ENCODE results near the gene UBXN6. TPM values are rescaled to one million over a fixed set of nuclear protein-coding genes. Genes with fewer than 3 reads are reported as not detected.

UBXN6 gene
- total and polyA plus RNA-seq, 4 experiments from 2014 or later: 4.1 to 63.5 (median 33.8) TPM

GRCh38 chr19:4474514-4475022 is 17.0 kb upstream of the UBXN6 start:
- H3K4me3 ChIP-seq (ENCODE audit: low read length in 2 of 2): no peak overlapping the region
- Mint-ChIP-seq H3K27me3 (no peaks in the 10 kb centered on the region), H3K4me1 (peaks cover 9 to 26% (median 16%) of the 10 kb centered on the region in 4 donors), H3K4me3 (peak overlapping the region in 7 of 8 donors; percentile 43 to 87 (median 61)), H3K27ac (peak overlapping the region in 3 of 7 donors; percentile 46 to 84 (median 66)), H3K9me3 (no peaks in the 10 kb centered on the region), H3K36me3 (peaks cover 8 to 12% of the 10 kb centered on the region in 2 donors)
- H3K9me3 ChIP-seq (ENCODE audit: control insufficient read depth in 1 of 2, low read length in 2 of 2): no peaks in the 10 kb centered on the region
- no peak overlapping the region for H3K27ac ChIP-seq (ENCODE audit: low read depth, low read length)
- H3K27me3 ChIP-seq (ENCODE audit: insufficient read depth, low read length): no peaks in the 10 kb centered on the region
- no peak for DNase-seq
- POLR2A ChIA-PET (ENCODE audit: partially characterized antibody): no interaction called here
- H3K4me1 ChIP-seq (ENCODE audit: insufficient read depth, low read length): peaks cover 30% of the 10 kb centered on the region
- intact Hi-C loops (cut with micrococcal nuclease): loop anchor here (5.0 kb wide), 1 partner anchor 712 kb away; the partner anchor contains the start of genes APBA3 and MRPL54
- CTCF ChIA-PET (ENCODE audit: partially characterized antibody): interaction anchor here (0.8 kb wide), 1 partner anchor 14 kb away, joined by 3 read pairs; no protein-coding TSS in a partner anchor
- peaks cover 4% of the 10 kb centered on the region for H3K36me3 ChIP-seq (ENCODE audit: insufficient read depth, low read length)

DNA sequence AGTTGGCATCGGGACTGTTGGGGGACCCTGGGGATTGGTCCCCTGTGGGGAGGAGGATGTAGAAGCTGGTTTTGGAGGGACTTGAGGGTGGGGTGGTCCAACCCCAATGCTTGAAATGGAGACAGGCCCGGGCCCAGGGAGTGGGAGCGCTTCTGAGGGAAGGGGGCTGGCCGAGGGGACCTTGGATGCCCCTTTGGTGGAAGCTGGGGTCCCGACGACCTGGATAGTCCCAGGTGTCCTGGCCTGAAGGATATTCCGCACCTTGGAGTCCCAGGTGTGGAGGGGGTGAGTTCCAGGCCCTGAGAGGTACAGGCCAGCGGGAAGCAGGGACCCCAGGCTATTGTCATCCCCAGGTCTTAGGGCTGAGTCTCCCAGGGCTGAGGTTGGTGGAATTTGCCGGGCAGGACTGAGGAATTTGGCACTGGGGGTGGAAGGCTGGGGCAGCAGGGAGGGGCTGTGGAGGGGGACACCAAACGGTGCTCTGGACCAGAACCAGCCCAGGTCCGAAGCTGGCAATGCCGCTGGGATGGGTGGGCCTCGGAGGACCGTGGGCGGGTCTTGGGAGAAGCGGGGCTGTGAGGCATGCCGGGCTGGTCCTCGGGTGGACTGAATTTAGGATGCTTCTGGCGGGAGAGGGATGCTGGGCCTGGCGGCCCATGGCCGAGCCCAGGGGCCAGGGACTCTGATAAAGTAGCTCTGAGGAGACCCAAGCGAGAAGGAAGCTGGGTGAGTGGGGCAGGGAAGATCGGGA is 16.3 kb upstream of the UBXN6 start:
- intact Hi-C loops (cut with micrococcal nuclease): loop anchor here (5.0 kb wide), 1 partner anchor 712 kb away; the partner anchor contains the start of genes APBA3 and MRPL54

DNA sequence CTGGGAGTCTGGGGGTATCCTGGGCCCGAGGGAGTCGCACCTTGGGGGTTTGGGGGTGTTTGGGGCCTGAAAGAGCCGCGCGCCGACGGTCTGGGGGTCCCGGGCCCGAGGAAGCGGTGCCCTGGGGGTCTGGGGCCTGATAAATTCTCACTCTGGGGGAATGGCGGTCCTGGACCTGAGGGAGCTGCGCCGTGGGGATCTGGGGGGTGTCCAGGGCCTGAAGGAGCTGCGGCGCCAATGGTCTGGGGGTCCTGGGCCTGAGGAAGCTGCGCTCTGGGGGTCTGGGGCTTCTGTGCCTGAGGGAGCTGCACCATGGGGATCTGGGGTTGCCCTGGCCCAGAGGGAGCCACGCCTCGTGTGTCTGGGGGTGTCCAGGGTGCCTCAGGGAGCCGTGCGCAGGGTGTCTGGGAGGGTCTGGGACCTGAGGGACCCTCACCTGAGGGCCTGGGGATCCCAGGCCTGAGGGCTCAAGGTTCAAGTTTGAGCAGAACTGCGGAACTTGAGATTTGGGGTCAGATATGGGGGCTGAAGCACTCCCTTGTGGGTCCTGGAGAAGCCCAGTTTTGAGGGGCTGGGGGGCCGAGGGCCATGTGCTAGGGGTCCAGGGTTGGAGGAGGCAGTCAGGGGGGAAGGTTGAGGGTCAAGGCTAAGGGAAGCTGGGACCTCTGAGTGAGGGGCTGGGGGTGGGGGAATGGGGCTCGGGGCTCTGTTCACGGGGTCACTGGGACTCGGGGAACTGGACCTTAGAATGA is 15.6 kb upstream of the UBXN6 start:
- peak overlapping the region; percentile 29 to 51 for H3K4me3 ChIP-seq (ENCODE audit: low read length in 2 of 2)
- peaks cover 9 to 26% (median 16%) of the 10 kb centered on the region in 4 donors for H3K4me1 Mint-ChIP-seq

More for the DNA sequence above, 16.3 kb upstream of the UBXN6 start:
- H3K4me3 ChIP-seq (ENCODE audit: low read length in 2 of 2): no peak overlapping the region
- no peaks in the 10 kb centered on the region for H3K27me3 ChIP-seq (ENCODE audit: insufficient read depth, low read length)
- peaks cover 30% of the 10 kb centered on the region for H3K4me1 ChIP-seq (ENCODE audit: insufficient read depth, low read length)
- Mint-ChIP-seq H3K4me1 (peaks cover 9 to 26% (median 16%) of the 10 kb centered on the region in 4 donors), H3K4me3 (peak overlapping the region; percentile 43 to 87 (median 69)), H3K36me3 (peaks cover 8 to 12% of the 10 kb centered on the region in 2 donors), H3K27ac (peak overlapping the region in 5 of 7 donors; percentile 46 to 86 (median 51)), H3K27me3 (no peaks in the 10 kb centered on the region), H3K9me3 (no peaks in the 10 kb centered on the region)
- ChIA-PET POLR2A (ENCODE audit: partially characterized antibody) (interaction anchor here (1.3 kb wide), 1 partner anchor 495 kb away, joined by 3 read pairs; the partner anchor contains the start of gene KDM4B), CTCF (ENCODE audit: partially characterized antibody) (interaction anchor here (0.8 kb wide), 1 partner anchor 13 kb away, joined by 3 read pairs; no protein-coding TSS in a partner anchor)
- H3K36me3 ChIP-seq (ENCODE audit: insufficient read depth, low read length): peaks cover 4% of the 10 kb centered on the region
- no peak for DNase-seq
- H3K9me3 ChIP-seq (ENCODE audit: control insufficient read depth in 1 of 2, low read length in 2 of 2): no peaks in the 10 kb centered on the region
- no peak overlapping the region for H3K27ac ChIP-seq (ENCODE audit: low read depth, low read length)

DNA sequence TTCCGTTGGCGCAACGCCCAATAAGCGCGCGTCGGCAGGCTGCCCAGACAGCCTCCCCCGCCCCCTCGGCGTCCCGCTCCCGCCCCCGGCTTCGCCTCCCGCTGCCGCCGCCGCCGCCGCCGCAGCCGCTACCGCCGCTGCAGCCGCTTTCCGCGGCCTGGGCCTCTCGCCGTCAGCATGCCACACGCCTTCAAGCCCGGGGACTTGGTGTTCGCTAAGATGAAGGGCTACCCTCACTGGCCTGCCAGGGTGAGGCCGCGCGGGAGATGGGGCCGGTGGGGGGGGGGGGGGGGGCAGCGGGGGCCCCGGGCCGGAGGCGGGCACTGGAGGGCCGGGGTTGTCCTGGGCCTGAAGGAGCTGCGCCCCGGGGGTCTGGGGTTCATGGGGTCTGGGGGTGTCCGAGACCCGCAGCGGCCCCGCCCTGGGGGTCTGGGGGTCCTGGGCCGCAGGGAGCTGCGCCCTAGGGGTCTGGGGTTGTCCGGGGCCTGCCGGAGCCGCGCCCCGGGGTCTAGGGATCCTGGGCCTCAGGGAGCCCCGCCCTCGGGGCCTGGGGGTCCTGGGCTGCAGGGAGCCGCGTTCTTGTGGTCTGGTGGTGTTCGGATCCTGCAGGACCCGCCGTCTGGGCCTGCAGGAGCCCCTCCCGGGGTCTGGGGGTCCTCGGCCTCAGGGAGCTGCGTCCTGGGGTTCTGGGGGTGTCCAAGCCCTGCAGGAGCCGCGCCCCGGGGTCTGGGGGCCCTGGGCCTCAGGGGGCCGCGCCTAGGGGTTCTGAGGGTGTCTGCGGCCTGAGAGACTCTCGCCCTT is 14.8 kb upstream of the UBXN6 start, which contains the start of gene HDGFL2:
TSS of gene HDGFL2 (plus strand) at position 124 of the 801 bp plus-strand sequence. CDS start at position 178, 54 bp downstream.
- Mint-ChIP-seq H3K27ac (peak within 1 kb of the TSS in 5 of 7 donors; percentile 35 to 80 (median 36)), H3K4me3 (peak within 1 kb of the TSS; percentile 37 to 87 (median 80)), H3K27me3 (no peaks in the 10 kb centered on the region), H3K36me3 (peaks cover 5 to 9% of the 10 kb centered on the region in 2 donors), H3K4me1 (peaks cover 9 to 26% (median 16%) of the 10 kb centered on the region in 4 donors), H3K9me3 (no peaks in the 10 kb centered on the region)
- H3K9me3 ChIP-seq (ENCODE audit: control insufficient read depth in 1 of 2, low read length in 2 of 2): no peaks in the 10 kb centered on the region
- CTCF ChIA-PET (ENCODE audit: partially characterized antibody): interaction anchor here (1.0 to 2.3 kb wide), 4 partner anchors 14 to 319 kb away, joined by 3 to 13 read pairs (median 6); partner anchors contain the start of genes FEM1A and SH3GL1
- POLR2A ChIA-PET (ENCODE audit: partially characterized antibody): interaction anchor here (0.6 to 3.6 kb wide), 17 partner anchors 9 to 709 kb away, joined by 3 to 50 read pairs (median 4); partner anchors contain the start of genes CHAF1A, DPP9, KDM4B and MPND
- peak within 1 kb of the TSS; percentile 74 for H3K27ac ChIP-seq (ENCODE audit: low read depth, low read length)
- H3K27me3 ChIP-seq (ENCODE audit: insufficient read depth, low read length): no peaks in the 10 kb centered on the region
- H3K4me1 ChIP-seq (ENCODE audit: insufficient read depth, low read length): peaks cover 30% of the 10 kb centered on the region
- H3K4me3 ChIP-seq (ENCODE audit: low read length in 2 of 2): peak within 1 kb of the TSS; percentile 29 to 68
- DNase-seq: no peak
- intact Hi-C loops (cut with micrococcal nuclease): loop anchor here (1.0 to 5.0 kb wide), 2 partner anchors 167 to 710 kb away; partner anchors contain the start of genes APBA3, MRPL54 and TNFAIP8L1
- H3K36me3 ChIP-seq (ENCODE audit: insufficient read depth, low read length): peaks cover 4% of the 10 kb centered on the region

More for the DNA sequence above, 15.6 kb upstream of the UBXN6 start:
- Histone ChIP-seq H3K27ac (ENCODE audit: low read depth, low read length) (peak overlapping the region; percentile 46), H3K4me1 (ENCODE audit: insufficient read depth, low read length) (peaks cover 30% of the 10 kb centered on the region), H3K27me3 (ENCODE audit: insufficient read depth, low read length) (no peaks in the 10 kb centered on the region), H3K9me3 (ENCODE audit: control insufficient read depth in 1 of 2, low read length in 2 of 2) (no peaks in the 10 kb centered on the region), H3K36me3 (ENCODE audit: insufficient read depth, low read length) (peaks cover 4% of the 10 kb centered on the region)
- no peaks in the 10 kb centered on the region for H3K27me3 Mint-ChIP-seq
- no peaks in the 10 kb centered on the region for H3K9me3 Mint-ChIP-seq
- peaks cover 8 to 12% of the 10 kb centered on the region in 2 donors for H3K36me3 Mint-ChIP-seq
- ChIA-PET CTCF (ENCODE audit: partially characterized antibody) (no interaction called here), POLR2A (ENCODE audit: partially characterized antibody) (interaction anchor here (0.7 to 3.6 kb wide), 4 partner anchors 16 to 496 kb away, joined by 3 to 50 read pairs (median 3); partner anchors contain the start of genes KDM4B, UBXN6 and YJU2)
- no peak for DNase-seq
- intact Hi-C loops (cut with micrococcal nuclease): loop anchor here (5.0 kb wide), 1 partner anchor 711 kb away; the partner anchor contains the start of genes APBA3 and MRPL54
- H3K27ac Mint-ChIP-seq: peak overlapping the region in 5 of 7 donors; percentile 35 to 80 (median 51)
- peak overlapping the region; percentile 37 to 87 (median 80) for H3K4me3 Mint-ChIP-seq

DNA sequence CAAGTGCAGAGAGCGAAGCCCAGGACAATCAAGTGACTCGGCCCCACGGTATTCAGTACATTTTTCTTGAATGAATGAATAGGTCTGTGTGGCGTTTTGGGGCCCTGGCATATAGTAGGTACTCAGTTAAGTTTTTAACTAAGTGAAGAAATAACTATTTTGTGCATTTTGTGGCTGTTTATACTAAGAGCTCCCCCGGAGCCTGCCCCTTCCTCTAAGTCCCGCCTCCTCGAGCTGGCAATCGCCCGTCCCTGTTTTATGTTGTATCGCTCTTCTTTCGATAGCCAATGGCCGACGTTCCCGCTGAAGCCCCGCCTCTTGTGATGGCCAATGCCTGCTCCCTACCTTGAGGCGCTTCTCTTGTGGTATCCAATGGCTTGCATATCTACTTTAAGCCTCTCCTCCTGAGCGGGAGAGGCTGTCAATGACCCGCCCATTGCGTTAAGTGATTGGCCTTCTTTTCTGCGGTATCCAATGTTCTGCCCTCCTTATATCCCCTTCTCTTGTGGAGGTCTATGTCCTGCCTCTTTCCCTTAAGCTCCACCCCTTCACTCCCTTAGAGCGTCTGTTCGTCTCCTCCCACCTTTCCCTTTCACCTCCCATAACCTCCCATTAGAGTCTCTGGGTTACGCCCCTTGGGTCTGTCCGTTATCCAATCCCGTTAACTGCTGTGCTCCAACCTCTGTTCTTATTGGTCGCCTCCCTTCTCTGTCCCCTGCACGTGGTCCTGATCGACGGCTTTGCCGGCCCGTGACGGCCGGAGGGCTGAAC is 14.0 kb upstream of the UBXN6 start:
- H3K27ac Mint-ChIP-seq: no peak overlapping the region
- H3K9me3 ChIP-seq (ENCODE audit: control insufficient read depth in 1 of 2, low read length in 2 of 2): no peaks in the 10 kb centered on the region
- no peaks in the 10 kb centered on the region for H3K27me3 ChIP-seq (ENCODE audit: insufficient read depth, low read length)
- no peaks in the 10 kb centered on the region for H3K9me3 Mint-ChIP-seq
- ChIA-PET CTCF (ENCODE audit: partially characterized antibody) (interaction anchor here (0.6 to 2.3 kb wide), 12 partner anchors 12 to 481 kb away, joined by 3 to 13 read pairs (median 4); partner anchors contain the start of genes CHAF1A, FEM1A, SH3GL1 and YJU2), POLR2A (ENCODE audit: partially characterized antibody) (interaction anchor here (0.5 to 3.6 kb wide), 23 partner anchors 8 to 1507 kb away, joined by 3 to 50 read pairs (median 4); partner anchors contain the start of genes CHAF1A, DPP9, FEM1A and MPND)
- H3K4me1 ChIP-seq (ENCODE audit: insufficient read depth, low read length): peaks cover 30% of the 10 kb centered on the region
- peak; percentile 96 to 100 (median 99) for DNase-seq
- peak overlapping the region; percentile 27 to 68 for H3K4me3 ChIP-seq (ENCODE audit: low read length in 2 of 2)
- H3K36me3 ChIP-seq (ENCODE audit: insufficient read depth, low read length): no peaks in the 10 kb centered on the region
- H3K4me1 Mint-ChIP-seq: peaks cover 9 to 26% (median 16%) of the 10 kb centered on the region in 4 donors
- H3K27me3 Mint-ChIP-seq: no peaks in the 10 kb centered on the region
- intact Hi-C loops (cut with micrococcal nuclease): loop anchor here (1.0 to 5.0 kb wide), 7 partner anchors 14 to 709 kb away; partner anchors contain the start of genes APBA3, CHAF1A, FEM1A and MRPL54
- no peak overlapping the region for H3K4me3 Mint-ChIP-seq
- peaks cover 3 to 5% of the 10 kb centered on the region in 2 donors for H3K36me3 Mint-ChIP-seq
- peak overlapping the region; percentile 74 for H3K27ac ChIP-seq (ENCODE audit: low read depth, low read length)
